Neural cell (in vitro differentiated cells): ENCODE data around the gene CEBPZ.

ENCODE experiments used
- CTCF ChIP-seq: fragments of 450-650 bp; IDR thresholded peaks from 2 replicates; pipeline ENCODE4 v1.5.1; 2014; ENCODE audit warnings: antibody characterized with exemption, mild to moderate bottlenecking, moderate library complexity; ENCODE audit not compliant: poor library complexity, severe bottlenecking
- EP300 ChIP-seq: fragments of 450-650 bp; conservative IDR thresholded peaks from 2 replicates; pipeline ENCODE4 v1.6.1; 2014; ENCODE audit warnings: antibody characterized with exemption, mild to moderate bottlenecking, moderate library complexity; ENCODE audit not compliant: poor library complexity, severe bottlenecking
- EZH2 ChIP-seq: fragments of 200-600, 300-800 bp; shearing (Covaris generic), sonication (generic); IDR thresholded peaks from 2 replicates; pipeline ENCODE4 v1.6.1; 2014; ENCODE audit warnings: antibody characterized with exemption, low read length, borderline replicate concordance, mild to moderate bottlenecking; ENCODE audit not compliant: insufficient read depth, poor library complexity, severe bottlenecking
- RAD21 ChIP-seq: fragments of 450-650 bp; conservative IDR thresholded peaks from 2 replicates; pipeline ENCODE4 v1.6.1; 2014; ENCODE audit warnings: antibody characterized with exemption, mild to moderate bottlenecking, moderate library complexity
- SMC3 ChIP-seq: fragments of 450-650 bp; conservative IDR thresholded peaks from 2 replicates; pipeline ENCODE4 v1.6.1; 2014; ENCODE audit warnings: antibody characterized with exemption, mild to moderate bottlenecking, moderate library complexity; ENCODE audit not compliant: poor library complexity
- TF ChIP-seq, protein P1 (sequence below): IDR thresholded peaks from 2 replicates; pipeline ENCODE4 v1.6.1; 2012; ENCODE audit warnings: borderline replicate concordance

- TF ChIP-seq CTCF, result no peak
- no peak for TF ChIP-seq RAD21
- no peak for TF ChIP-seq SMC3
- TF ChIP-seq, protein P1, sequence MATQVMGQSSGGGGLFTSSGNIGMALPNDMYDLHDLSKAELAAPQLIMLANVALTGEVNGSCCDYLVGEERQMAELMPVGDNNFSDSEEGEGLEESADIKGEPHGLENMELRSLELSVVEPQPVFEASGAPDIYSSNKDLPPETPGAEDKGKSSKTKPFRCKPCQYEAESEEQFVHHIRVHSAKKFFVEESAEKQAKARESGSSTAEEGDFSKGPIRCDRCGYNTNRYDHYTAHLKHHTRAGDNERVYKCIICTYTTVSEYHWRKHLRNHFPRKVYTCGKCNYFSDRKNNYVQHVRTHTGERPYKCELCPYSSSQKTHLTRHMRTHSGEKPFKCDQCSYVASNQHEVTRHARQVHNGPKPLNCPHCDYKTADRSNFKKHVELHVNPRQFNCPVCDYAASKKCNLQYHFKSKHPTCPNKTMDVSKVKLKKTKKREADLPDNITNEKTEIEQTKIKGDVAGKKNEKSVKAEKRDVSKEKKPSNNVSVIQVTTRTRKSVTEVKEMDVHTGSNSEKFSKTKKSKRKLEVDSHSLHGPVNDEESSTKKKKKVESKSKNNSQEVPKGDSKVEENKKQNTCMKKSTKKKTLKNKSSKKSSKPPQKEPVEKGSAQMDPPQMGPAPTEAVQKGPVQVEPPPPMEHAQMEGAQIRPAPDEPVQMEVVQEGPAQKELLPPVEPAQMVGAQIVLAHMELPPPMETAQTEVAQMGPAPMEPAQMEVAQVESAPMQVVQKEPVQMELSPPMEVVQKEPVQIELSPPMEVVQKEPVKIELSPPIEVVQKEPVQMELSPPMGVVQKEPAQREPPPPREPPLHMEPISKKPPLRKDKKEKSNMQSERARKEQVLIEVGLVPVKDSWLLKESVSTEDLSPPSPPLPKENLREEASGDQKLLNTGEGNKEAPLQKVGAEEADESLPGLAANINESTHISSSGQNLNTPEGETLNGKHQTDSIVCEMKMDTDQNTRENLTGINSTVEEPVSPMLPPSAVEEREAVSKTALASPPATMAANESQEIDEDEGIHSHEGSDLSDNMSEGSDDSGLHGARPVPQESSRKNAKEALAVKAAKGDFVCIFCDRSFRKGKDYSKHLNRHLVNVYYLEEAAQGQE, result no peak
- TF ChIP-seq EZH2, result no peak
- no peak for TF ChIP-seq EP300
Measured at GRCh38 chr2:37188570-37188969, 42.8 kb downstream of the CEBPZ start, which contains the start of gene SULT6B1.
